ENCODE data around the gene MAPK1IP1L. TPM values are rescaled to one million over a fixed set of nuclear protein-coding genes. Genes with fewer than 3 reads are reported as not detected.

Gene MAPK1IP1L
- total and polyA plus RNA-seq, 2 of the 4 experiments (the other 2 are of a cell fraction), result 44.8 to 168 TPM

DNA sequence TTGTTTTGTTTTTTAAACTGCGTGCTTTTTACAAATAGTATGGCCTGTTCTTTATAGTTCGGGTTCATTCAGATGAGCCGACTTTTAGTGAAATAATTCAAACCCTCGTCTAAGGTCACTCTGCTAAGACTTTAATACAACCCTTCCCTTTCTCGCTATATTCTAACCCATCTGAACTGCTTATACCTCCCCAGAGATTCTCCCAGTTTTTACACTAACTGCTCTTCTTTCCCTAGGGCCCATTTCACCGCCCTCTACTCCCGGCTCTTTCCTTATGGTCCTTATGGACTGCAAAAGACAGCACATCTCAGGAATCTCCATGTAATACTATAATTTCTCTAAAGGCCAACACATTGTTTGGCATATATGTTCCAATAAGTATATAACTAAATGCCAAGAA lies 2.1 kb downstream of the MAPK1IP1L start:
- H3K79me1 ChIP-seq (ENCODE audit: low read depth in 1 of 2, low read length in 2 of 2), result peaks cover 13 to 38% of the 10 kb centered on the region in 2 experiments
- ATAC-seq (ENCODE audit: low read depth) (no peak), DNase-seq (no peak)
- H4K20me1 ChIP-seq (ENCODE audit: insufficient read depth, low read length), result peaks cover 62% of the 10 kb centered on the region
- H4K5ac ChIP-seq (ENCODE audit: low read depth, low read length), result no peak overlapping the region
- H2AK5ac ChIP-seq (ENCODE audit: low read depth, low read length), result no peak overlapping the region
- H3K36me3 ChIP-seq (ENCODE audit: control insufficient read depth, insufficient read depth, low read length), result peaks cover 10% of the 10 kb centered on the region
- no peaks in the 10 kb centered on the region for H3K9me1 ChIP-seq (ENCODE audit: insufficient read depth, low read length)
- intact Hi-C loops (cut with micrococcal nuclease), result no loop called here
- H3K56ac ChIP-seq (ENCODE audit: extremely low read depth, insufficient read depth, low read length), result no peak overlapping the region
- H4K8ac ChIP-seq (ENCODE audit: low read depth in 2 of 2, low read length in 2 of 2), result no peak overlapping the region
- H2BK15ac ChIP-seq (ENCODE audit: low read depth, low read length), result no peak overlapping the region
- no peak overlapping the region for H2AK9ac ChIP-seq (replicated peaks; ENCODE audit: low read depth, low read length, poor library complexity)
- no peak overlapping the region for H3K9ac ChIP-seq (ENCODE audit: low read depth, low read length)
- TSS peak; percentile 32 for BruUV-seq (replicated peaks)
- POLR2A ChIA-PET (ENCODE audit: unreplicated experiment), result no interaction called here
- H3K4me2 ChIP-seq (ENCODE audit: low read depth, low read length), result peak overlapping the region; percentile 99; the same call in 1 of the 2 replicates
- no peak overlapping the region; the same call in 1 of the 2 replicates for H3K23ac ChIP-seq (ENCODE audit: low read depth, low read length)
- H3K4me1 ChIP-seq (ENCODE audit: control insufficient read depth, insufficient read depth, low read length), result no peaks in the 10 kb centered on the region
- dilution Hi-C loops (cut with HindIII; ENCODE audit: low sequenced_read_pairs, unreplicated experiment), result no loop called here
- H3K4ac ChIP-seq (ENCODE audit: low read depth, low read length), result no peak overlapping the region
- 93% methylated on average over 2 of the region's 7 CpGs; no CpG with 5 or more reads in 1 of the 2 experiments for WGBS, 2 experiments (ENCODE audit: extremely low coverage in 2 of 2, insufficient read length in 1 of 2)
- no peak overlapping the region for H2BK20ac ChIP-seq (ENCODE audit: low read depth, low read length)
- CTCF ChIA-PET, result no interaction called here
- H3K18ac ChIP-seq (ENCODE audit: low read depth, low read length), result no peak overlapping the region
- no peak overlapping the region for H3K27ac ChIP-seq (ENCODE audit: insufficient read depth, low read length)
- H2BK120ac ChIP-seq (ENCODE audit: low read depth, low read length), result no peak overlapping the region
- no peak overlapping the region for H3K14ac ChIP-seq (replicated peaks; ENCODE audit: low read depth, low read length)
- H4K91ac ChIP-seq (ENCODE audit: insufficient read depth, low read depth, low read length), result no peak overlapping the region
- H2BK5ac ChIP-seq (ENCODE audit: low read depth, low read length, poor library complexity, severe bottlenecking), result no peak overlapping the region
- no peak overlapping the region for H3K4me3 ChIP-seq (ENCODE audit: insufficient read depth, low read depth, low read length)
- H3K9me3 ChIP-seq (ENCODE audit: control insufficient read depth, insufficient read depth, low read length), result no peaks in the 10 kb centered on the region
- H3K27me3 ChIP-seq (ENCODE audit: control insufficient read depth, insufficient read depth, low read length), result no peaks in the 10 kb centered on the region
- H2AFZ ChIP-seq (replicated peaks; ENCODE audit: low read length, poor library complexity), result no peak overlapping the region
- in situ Hi-C loops (cut with MboI; ENCODE audit: low sequenced_read_pairs), result no loop called here
- TF ChIP-seq, protein P1, sequence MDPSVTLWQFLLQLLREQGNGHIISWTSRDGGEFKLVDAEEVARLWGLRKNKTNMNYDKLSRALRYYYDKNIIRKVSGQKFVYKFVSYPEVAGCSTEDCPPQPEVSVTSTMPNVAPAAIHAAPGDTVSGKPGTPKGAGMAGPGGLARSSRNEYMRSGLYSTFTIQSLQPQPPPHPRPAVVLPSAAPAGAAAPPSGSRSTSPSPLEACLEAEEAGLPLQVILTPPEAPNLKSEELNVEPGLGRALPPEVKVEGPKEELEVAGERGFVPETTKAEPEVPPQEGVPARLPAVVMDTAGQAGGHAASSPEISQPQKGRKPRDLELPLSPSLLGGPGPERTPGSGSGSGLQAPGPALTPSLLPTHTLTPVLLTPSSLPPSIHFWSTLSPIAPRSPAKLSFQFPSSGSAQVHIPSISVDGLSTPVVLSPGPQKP (IDR thresholded peaks at IDR 0.05; ENCODE audit: borderline replicate concordance, low read depth, low read length), result no peak
- TF ChIP-seq RFX5 (IDR thresholded peaks at IDR 0.05; ENCODE audit: low read depth, low read length), result no peak
- no peak for TF ChIP-seq BHLHE40 (IDR thresholded peaks at IDR 0.05; ENCODE audit: low read depth, low read length)
- TF ChIP-seq CEBPB (IDR thresholded peaks at IDR 0.05; ENCODE audit: low read depth, low read length), result no peak
- no peak for TF ChIP-seq CHD1 (IDR thresholded peaks at IDR 0.05; ENCODE audit: low read depth, low read length)
- TF ChIP-seq SMC3 (IDR thresholded peaks at IDR 0.05; ENCODE audit: low read depth, low read length), result no peak
- TF ChIP-seq POLR2A (IDR thresholded peaks at IDR 0.05; ENCODE audit: low read depth, low read length), result no peak
- TF ChIP-seq MXI1 (IDR thresholded peaks at IDR 0.05; ENCODE audit: borderline replicate concordance, low read depth, low read length), result no peak
- TF ChIP-seq RAD21 (IDR thresholded peaks at IDR 0.05; ENCODE audit: low read length), result no peak
- TF ChIP-seq MAZ (IDR thresholded peaks at IDR 0.05; ENCODE audit: borderline replicate concordance, low read depth, low read length), result no peak
- no peak for TF ChIP-seq NFE2L2 (IDR thresholded peaks at IDR 0.05; ENCODE audit: low read depth, low read length)
- TF ChIP-seq, protein P2, sequence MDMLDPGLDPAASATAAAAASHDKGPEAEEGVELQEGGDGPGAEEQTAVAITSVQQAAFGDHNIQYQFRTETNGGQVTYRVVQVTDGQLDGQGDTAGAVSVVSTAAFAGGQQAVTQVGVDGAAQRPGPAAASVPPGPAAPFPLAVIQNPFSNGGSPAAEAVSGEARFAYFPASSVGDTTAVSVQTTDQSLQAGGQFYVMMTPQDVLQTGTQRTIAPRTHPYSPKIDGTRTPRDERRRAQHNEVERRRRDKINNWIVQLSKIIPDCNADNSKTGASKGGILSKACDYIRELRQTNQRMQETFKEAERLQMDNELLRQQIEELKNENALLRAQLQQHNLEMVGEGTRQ (IDR thresholded peaks at IDR 0.05; ENCODE audit: low read depth, low read length), result no peak

All from IMR-90 (cell line).